ENCODE results near the gene JAKMIP1.
A peak's percentile ranks its signal among the peaks of the same experiment; 100 is the strongest.

JAKMIP1 gene

GRCh38 chr4:6042293-6043063 lies 157.9 kb downstream of the JAKMIP1 start:
- no peak for DNase-seq (ENCODE audit: low read depth, low spot score)

GRCh38 chr4:6041800-6042199 lies 158.5 kb downstream of the JAKMIP1 start:
- DNase-seq (ENCODE audit: low read depth, low spot score): no peak

DNA sequence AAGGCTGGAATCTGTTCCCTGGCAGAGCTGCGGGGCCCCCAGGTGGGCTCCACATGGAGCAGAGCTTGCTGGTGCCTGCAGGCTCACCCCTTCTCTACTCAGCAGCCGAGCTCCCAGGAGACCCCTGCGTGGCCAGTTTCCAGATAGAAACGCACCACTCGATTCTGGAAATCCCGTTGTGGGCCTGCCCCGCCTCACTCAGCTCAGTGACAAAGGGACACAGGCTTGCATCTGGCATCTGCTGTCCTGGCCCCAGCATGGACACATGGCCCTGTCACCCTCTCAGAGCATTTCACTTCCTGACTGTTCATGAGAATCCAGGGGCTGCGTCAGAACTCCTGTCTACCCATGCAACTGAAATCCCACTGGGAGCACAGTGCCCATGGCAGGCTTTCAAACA lies 161.6 kb downstream of the JAKMIP1 start:
- DNase-seq (ENCODE audit: low read depth, low spot score): no peak

GRCh38 chr4:6035786-6036185 lies 164.6 kb downstream of the JAKMIP1 start:
- DNase-seq (ENCODE audit: low read depth, low spot score): no peak

DNA sequence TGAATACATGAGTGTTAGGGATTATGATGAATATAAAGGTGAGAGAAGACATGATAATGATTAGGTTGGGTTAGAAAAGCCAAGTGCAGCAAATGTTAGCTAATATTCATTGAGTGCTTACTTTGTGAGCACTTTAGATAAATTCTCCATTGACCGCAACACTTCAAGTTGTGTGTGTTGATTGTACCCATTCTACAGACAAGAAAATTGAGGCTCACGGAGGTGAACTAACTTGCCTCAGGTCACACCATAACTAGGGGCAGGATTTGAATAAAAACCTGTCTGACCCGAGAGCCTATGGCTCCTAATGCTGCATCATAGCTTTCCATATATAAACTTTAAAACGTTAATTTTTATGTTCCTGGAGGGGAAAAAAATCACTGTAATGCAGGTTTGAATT lies 167.0 kb downstream of the JAKMIP1 start:
- no peak for DNase-seq (ENCODE audit: low read depth, low spot score)

- DNase-seq (ENCODE audit: low read depth, low spot score): peak; percentile 66
These were observed 167.8 kb downstream of the JAKMIP1 start for GRCh38 chr4:6032249-6033244.

DNA sequence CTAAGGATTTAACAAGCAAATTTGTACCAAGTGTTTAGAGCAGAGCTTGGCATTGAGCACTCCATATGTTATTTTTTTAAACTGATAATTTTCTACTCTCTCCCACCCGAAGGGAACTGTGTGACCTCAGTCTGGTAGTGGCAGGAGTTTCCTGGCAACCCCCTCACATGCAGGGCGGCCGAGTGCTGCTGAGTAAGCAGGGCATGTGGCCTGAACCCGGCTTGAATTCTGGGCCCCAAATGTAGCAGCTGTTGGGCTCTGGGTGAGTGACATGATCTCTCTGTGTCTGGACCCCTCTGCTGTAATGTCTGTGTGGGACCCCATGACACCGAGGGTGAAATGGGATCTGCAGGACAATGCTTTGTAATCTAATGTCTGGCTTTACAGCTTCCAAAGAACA lies 168.5 kb downstream of the JAKMIP1 start:
- DNase-seq (ENCODE audit: low read depth, low spot score): peak; percentile 10

DNA sequence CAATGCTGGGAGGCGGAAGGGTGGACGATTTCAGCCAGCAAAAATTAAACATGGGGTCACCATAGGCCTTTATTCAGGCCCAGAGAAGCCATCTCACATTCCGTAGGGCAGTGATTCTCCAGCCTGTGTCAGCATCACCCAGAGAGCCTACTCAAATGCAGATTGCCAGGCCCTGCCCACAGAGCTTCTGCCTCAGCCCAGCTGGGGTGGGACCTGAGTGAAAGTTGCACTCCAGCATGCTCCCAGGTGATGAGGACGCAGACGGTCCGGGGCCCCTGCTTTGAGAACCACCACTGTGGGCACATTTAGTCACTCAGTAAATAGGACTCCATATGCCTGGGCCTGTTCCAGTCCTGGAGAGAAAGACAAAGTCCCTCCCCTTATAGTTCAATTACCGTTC lies 169.7 kb downstream of the JAKMIP1 start:
- no peak for DNase-seq (ENCODE audit: low read depth, low spot score)

DNA sequence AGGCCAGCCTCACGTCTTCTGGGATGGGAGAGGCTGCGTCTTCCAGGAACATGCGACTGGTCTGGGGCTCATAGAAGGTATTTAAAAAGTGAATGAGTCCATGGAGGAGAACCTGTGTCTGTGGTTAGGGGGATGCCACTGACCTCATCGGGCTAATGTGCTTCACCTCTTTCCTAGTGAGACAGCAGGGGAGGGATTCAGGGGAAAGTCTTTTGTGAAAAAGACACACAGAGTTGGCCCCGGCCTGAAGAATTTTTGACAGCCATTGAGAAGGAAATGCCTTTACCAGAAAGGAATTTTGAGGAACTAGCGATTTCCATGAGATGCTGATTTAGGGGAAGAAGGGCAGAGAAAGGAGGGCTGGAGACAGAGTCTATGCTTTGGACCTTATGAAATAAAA lies 171.1 kb downstream of the JAKMIP1 start:
- no peak for DNase-seq (ENCODE audit: low read depth, low spot score)

DNA sequence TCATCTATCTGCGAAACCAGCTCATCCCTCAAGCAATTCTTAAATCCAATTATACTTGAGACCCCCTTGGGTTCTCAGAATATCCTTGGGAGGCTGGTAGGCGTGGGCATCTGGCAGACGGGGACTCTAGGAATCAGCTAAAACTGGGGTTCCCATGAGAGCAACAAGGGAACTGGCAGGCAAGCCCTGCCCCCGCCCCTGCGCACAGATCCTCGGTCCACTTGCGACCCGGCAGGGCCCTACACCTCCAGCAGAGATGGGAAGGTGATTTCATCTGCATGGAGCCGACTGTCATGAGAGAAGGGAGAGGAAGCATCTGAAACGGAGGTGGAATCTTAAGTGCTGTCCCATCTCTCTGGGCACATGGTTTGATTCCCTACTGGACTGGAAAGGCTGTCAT lies 172.2 kb downstream of the JAKMIP1 start:
- no peak for DNase-seq (ENCODE audit: low read depth, low spot score)

GRCh38 chr4:6027392-6027791 lies 173.0 kb downstream of the JAKMIP1 start:
- DNase-seq (ENCODE audit: low read depth, low spot score): no peak

GRCh38 chr4:6024313-6024960 lies 175.9 kb downstream of the JAKMIP1 start:
- DNase-seq (ENCODE audit: low read depth, low spot score): no peak

DNA sequence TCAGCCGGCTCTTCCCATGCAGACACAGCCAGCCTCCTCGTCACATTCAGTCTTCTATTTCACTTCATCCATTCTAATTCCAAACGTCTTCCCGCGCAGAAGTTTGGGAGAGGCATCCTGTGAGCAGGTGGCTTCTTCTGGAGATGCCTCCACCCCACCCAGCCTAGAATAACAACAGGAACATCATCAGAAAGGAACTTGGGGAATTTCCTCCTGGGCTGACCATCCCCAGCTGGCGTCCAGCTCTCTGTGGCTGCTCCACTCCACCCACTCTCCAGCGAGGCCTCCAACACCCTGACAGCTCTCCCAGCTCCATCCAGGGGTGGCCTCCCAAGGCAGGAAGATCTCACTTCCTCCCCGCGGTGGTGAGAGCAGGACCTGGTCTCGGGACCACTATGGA lies 176.6 kb downstream of the JAKMIP1 start:
- no peak for DNase-seq (ENCODE audit: low read depth, low spot score)

DNA sequence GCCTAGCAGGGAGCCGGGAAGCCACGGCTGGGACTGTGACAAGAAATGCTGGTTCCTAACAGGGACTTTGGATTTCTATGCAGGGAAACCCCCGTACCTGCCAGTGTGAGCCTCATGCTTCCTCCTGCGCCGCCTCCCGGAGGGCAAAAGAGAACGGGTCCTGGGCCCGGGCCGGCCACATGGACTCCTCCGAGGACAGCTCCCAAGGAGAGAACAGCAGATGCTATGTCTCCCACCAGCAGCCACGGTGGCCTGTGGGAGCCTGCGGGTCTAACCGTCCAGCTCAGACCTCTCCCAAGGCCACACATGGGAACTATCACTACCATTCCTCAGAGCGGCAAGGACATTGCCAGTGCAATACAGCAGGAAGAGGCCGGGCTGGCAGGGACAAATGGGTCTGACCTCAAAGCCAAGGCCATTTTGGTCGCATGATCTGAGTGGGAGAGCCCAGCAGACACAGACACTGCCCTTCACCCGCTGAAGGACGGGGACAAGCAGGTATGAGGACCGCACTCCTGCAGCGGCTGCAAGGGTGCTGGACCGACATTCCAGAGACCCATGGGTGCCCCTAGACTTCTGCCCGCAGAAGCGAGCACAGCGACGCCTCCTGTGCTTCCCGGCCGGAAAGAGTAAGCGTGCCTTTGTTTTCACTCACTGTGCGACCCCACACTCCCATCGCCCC lies 177.6 kb downstream of the JAKMIP1 start:
- DNase-seq (ENCODE audit: low read depth, low spot score): no peak

GRCh38 chr4:6021831-6022606 lies 178.3 kb downstream of the JAKMIP1 start:
- DNase-seq (ENCODE audit: low read depth, low spot score): no peak

DNA sequence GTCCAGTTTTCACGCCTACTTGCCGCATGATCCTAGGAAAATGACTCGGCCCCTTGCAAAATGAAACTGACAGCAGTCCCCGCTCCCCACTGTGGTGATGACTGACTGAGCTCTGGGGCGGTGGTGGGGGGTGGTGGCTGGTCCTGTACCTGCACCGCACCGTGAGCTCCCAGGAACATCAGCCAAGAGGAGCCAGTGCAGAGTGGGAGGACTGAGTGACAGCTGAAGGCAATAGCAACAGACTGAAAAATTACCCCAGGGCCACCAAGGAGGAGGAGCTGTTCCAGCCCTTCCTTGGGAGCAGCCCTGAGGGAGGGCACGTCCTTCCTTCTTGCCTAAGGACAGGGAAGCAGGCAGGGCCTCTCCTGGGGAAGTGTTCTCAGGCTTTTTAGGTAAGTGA lies 179.7 kb downstream of the JAKMIP1 start:
- DNase-seq (ENCODE audit: low read depth, low spot score): no peak

GRCh38 chr4:6019316-6020263 lies 180.8 kb downstream of the JAKMIP1 start:
- DNase-seq (ENCODE audit: low read depth, low spot score): peak; percentile 73

- no peak for DNase-seq (ENCODE audit: low read depth, low spot score)
These were observed 182.0 kb downstream of the JAKMIP1 start, which contains the start of gene C4orf50 for GRCh38 chr4:6018331-6018730. C4orf50 (minus strand) TSS chr4:6018431.

GRCh38 chr4:6017800-6018199 lies 182.5 kb downstream of the JAKMIP1 start:
- no peak for DNase-seq (ENCODE audit: low read depth, low spot score)

DNA sequence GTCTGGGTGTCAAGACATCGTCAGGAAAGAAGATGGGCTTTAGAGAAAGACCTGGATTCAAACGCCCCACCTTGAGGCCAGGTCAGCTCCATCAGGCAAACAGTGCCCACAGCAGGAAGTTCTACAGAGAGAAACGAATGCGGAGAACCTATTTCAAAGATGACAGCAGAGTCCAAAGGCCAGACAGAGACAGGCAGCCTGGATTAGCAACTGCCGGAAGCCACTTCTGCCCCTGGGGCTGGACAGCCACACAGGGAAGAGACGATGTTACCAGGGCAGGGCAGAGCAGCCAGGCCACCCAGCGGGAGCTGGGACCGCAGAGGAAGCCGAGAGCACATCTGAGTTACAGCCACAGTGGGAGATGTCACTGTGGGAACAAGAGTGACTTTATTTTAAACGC lies 183.3 kb downstream of the JAKMIP1 start:
- no peak for DNase-seq (ENCODE audit: low read depth, low spot score)

All from astrocyte of the hippocampus (primary cell).